B cell (primary cell): Measurements from ENCODE around the gene NOSIP. TPM values are rescaled to one million over a fixed set of nuclear protein-coding genes. Genes with fewer than 3 reads are reported as not detected.

Experiments used
- ATAC-seq: fragments of 200-7000 bp; cut with Tn5 transposase; one replicate; pipeline ENCODE4 v1.10.0; 2021; ENCODE audit warnings: low read depth, mild to moderate bottlenecking, moderate number of reproducible peaks, moderate library complexity
- CTCF ChIA-PET: fragments of 350-600 bp; sonication (Branson Sonifier 250); formaldehyde crosslinking; loops from one replicate; lab custom pipeline; 2021; ENCODE audit warnings: antibody characterized with exemption, inconsistent platforms; lab: Charles Lee
- POLR2A ChIA-PET: fragments of 350-600 bp; sonication (Branson Sonifier 250); formaldehyde crosslinking; loops from one replicate; lab custom pipeline; 2021; ENCODE audit warnings: antibody characterized with exemption; lab: Charles Lee
- DNase-seq: peaks from one replicate; pipeline ENCODE4 v3.0.0; 2013
- H2AFZ ChIP-seq: 2 replicates; pipeline ENCODE4 v1.6.1; 2012; ENCODE audit warnings: mild to moderate bottlenecking, low read depth, low read length; ENCODE audit not compliant: insufficient read depth, poor library complexity, severe bottlenecking
- H3K27ac ChIP-seq, 2 donors: 1 replicate in 1 of 2; 2 replicates in 1 of 2; pipeline ENCODE4 v1.5.1; 2012 to 2013; ENCODE audit warnings: low read length in 2 of 2, mild to moderate bottlenecking in 2 of 2, moderate library complexity in 1 of 2
- H3K27me3 ChIP-seq, 4 experiments: fragments of 200-600 bp in 1 of 4; sonication (generic) in 1 of 4; replicated peaks in 1 of 4; 1 replicate in 2 of 4; 2 replicates in 2 of 4; pipeline versions ENCODE4 v1.6.1 to v1.7.0; 2013 to 2016; ENCODE audit warnings: low read length in 3 of 4, mild to moderate bottlenecking in 2 of 4, mixed read lengths in 1 of 4, moderate library complexity in 1 of 4; ENCODE audit not compliant: insufficient read depth in 4 of 4, control insufficient read depth in 3 of 4; ENCODE audit errors: control extremely low read depth in 1 of 4
- H3K36me3 ChIP-seq, 2 experiments: replicated peaks in 1 of 2; 1 replicate in 1 of 2; 2 replicates in 1 of 2; pipeline versions ENCODE4 v1.6.1 to v1.7.1; 2013; ENCODE audit warnings: low read length in 1 of 2; ENCODE audit not compliant: insufficient read depth in 2 of 2, control insufficient read depth in 1 of 2; ENCODE audit errors: control extremely low read depth in 1 of 2, extremely low read depth in 1 of 2
- H3K4me1 ChIP-seq, 2 donors: fragments of 200-600 bp in 1 of 2; sonication (generic) in 1 of 2; 1 replicate in 1 of 2; 2 replicates in 1 of 2; pipeline versions ENCODE4 v1.5.1 to v1.6.1; 2013 to 2017; ENCODE audit warnings: low read length in 2 of 2; ENCODE audit not compliant: control insufficient read depth in 2 of 2, insufficient read depth in 2 of 2
- H3K4me2 ChIP-seq: replicated peaks from 2 replicates; pipeline ENCODE3; 2012; ENCODE audit warnings: mild to moderate bottlenecking, low read depth, low read length; ENCODE audit not compliant: poor library complexity, severe bottlenecking
- H3K4me3 ChIP-seq, 5 experiments: fragments of 200-600 bp in 1 of 5; sonication (generic) in 1 of 5; 1 replicate in 3 of 5; 2 replicates in 2 of 5; pipeline versions ENCODE4 v1.5.1 to v1.7.0; 2011 to 2016; ENCODE audit warnings: low read length in 4 of 5, mild to moderate bottlenecking in 4 of 5, low read depth in 2 of 5, control low read depth in 1 of 5, moderate library complexity in 1 of 5; ENCODE audit not compliant: insufficient read depth in 1 of 5; ENCODE audit errors: control extremely low read depth in 1 of 5, extremely low read depth in 1 of 5
- H3K79me2 ChIP-seq: fragments of 200-600 bp; sonication (generic); one replicate; pipeline ENCODE4 v1.6.0; 2016; ENCODE audit warnings: low read length; ENCODE audit not compliant: control insufficient read depth, insufficient read depth
- H3K9ac ChIP-seq: fragments of 200-600 bp; sonication (generic); 2 replicates; pipeline ENCODE4 v1.6.1; 2017; ENCODE audit warnings: mild to moderate bottlenecking, low read length, moderate library complexity
- H3K9me3 ChIP-seq, 3 donors: one replicate each; pipeline versions ENCODE4 v1.6.1 to v1.7.1; 2013; ENCODE audit warnings: low read length in 2 of 3; ENCODE audit not compliant: control insufficient read depth in 2 of 3, insufficient read depth in 1 of 3; ENCODE audit errors: control extremely low read depth in 1 of 3
- H4K20me1 ChIP-seq: 2 replicates; pipeline ENCODE4 v1.6.0; 2012; ENCODE audit warnings: mild to moderate bottlenecking, low read length; ENCODE audit not compliant: insufficient read depth, control insufficient read depth, poor library complexity, severe bottlenecking
- H3K27ac Mint-ChIP-seq: one replicate; pipeline ENCODE4 v1.8.0; 2021; ENCODE audit warnings: mixed read lengths
- H3K27me3 Mint-ChIP-seq: one replicate; pipeline ENCODE4 v1.8.0; 2021; ENCODE audit warnings: mixed read lengths
- H3K4me1 Mint-ChIP-seq: one replicate; pipeline ENCODE4 v1.8.0; 2021; ENCODE audit warnings: mixed read lengths
- H3K4me3 Mint-ChIP-seq: one replicate; pipeline ENCODE4 v1.8.0; 2021; ENCODE audit warnings: mixed read lengths
- H3K9me3 Mint-ChIP-seq: one replicate; pipeline ENCODE4 v1.8.0; 2022; ENCODE audit warnings: mixed read lengths; ENCODE audit not compliant: insufficient read depth
- EZH2 ChIP-seq: IDR thresholded peaks from 2 replicates; pipeline ENCODE4 v1.6.1; 2012; ENCODE audit warnings: borderline replicate concordance, low read depth, mild to moderate bottlenecking, moderate library complexity, low read length; ENCODE audit not compliant: insufficient read depth, poor library complexity, severe bottlenecking
- WGBS: methylation state at CpG from one replicate; pipeline ENCODE4 v1.1.5; 2013; ENCODE audit warnings: missing lambda C conversion rate; ENCODE audit not compliant: insufficient coverage; 5-methylcytosine and 5-hydroxymethylcytosine counted together
- intact Hi-C: fragments of 100-400 bp; cut with micrococcal nuclease; formaldehyde crosslinking; loops from one replicate; pipeline ENCODE4 v1.10.0; 2022
- polyA plus RNA-seq: library from polyadenylated mRNA; depleted of rRNA; stranded (reverse); fragments of >200 nt; gene quantifications from 2 replicates; pipeline ENCODE4 v1.2.3, GENCODE V29; 2012
- total RNA-seq, 2 donors: library from RNA; stranded (reverse); fragments of 120-200 nt in 1 of 2; gene quantifications; 1 replicate in 1 of 2; 2 replicates in 1 of 2; pipeline versions ENCODE4 v1.2.3 to v1.2.4, GENCODE V29; 2013 to 2022
- TF ChIP-seq, protein P1 (sequence below): fragments of 200-600 bp; IDR thresholded peaks from one replicate; pipeline ENCODE4 v1.8.0; 2022; ENCODE audit warnings: antibody characterized with exemption, mild to moderate bottlenecking

NOSIP gene
- total and polyA plus RNA-seq, 2 donors (not counting 1 experiment from before 2014, with no cell fraction given): 55.5 to 135 TPM

DNA sequence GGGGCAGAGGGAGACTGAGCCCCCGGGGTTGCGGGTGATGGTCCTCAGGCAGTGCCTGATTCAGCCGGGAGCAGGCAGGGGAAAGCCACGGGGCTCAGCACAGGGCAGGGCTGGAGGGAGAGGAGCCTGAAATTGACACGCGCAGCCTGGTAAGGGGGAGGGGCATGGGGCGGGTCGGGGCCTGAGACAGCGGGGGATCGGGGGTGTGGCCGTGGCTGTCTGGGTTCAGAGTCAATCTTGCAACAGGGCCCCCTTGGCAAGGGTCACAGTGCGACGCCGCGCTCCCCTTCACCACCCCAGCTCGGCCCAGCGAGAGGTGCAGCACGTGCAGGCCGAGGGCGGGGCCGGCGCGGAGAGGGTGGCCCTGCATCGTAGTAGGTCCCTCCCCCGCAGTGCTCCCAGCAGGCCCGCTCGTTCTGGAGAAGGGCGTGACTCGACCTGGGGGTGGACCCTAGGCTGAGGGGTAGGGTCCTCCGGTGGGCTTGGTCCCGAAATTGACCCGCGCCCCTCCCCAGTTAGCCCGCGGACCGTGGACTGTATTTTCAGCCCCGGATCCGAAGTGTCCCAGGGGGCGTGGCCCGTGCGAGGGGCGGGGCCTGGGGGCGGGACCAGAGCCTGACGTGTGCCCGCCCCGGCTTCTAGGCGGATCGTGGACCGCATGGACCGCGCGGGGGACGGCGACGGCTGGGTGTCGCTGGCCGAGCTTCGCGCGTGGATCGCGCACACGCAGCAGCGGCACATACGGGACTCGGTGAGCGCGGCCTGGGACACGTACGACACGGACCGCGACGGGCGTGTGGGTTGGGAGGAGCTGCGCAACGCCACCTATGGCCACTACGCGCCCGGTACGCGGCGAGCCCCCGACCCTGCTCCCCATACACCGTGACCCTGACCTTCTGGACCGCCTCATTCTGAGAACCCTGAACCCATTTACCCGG lies 46.5 kb downstream of the NOSIP start:
- Mint-ChIP-seq H3K27ac (peak overlapping the region; percentile 27), H3K9me3 (no peaks in the 10 kb centered on the region), H3K4me1 (peaks cover 40% of the 10 kb centered on the region), H3K27me3 (no peaks in the 10 kb centered on the region), H3K4me3 (peak overlapping the region; percentile 86)
- Histone ChIP-seq H2AFZ (peak overlapping the region; percentile 93), H3K4me1 (peaks cover 32 to 47% of the 10 kb centered on the region in 2 donors), H3K79me2 (no peaks in the 10 kb centered on the region), H3K27me3 (peaks cover 0 to 6% (median 1%) of the 10 kb centered on the region in 4 experiments), H3K27ac (no peak overlapping the region), H3K9ac (peak overlapping the region; percentile 78), H3K9me3 (no peaks in the 10 kb centered on the region), H4K20me1 (no peaks in the 10 kb centered on the region), H3K4me2 (peak overlapping the region; percentile 96), H3K36me3 (no peaks in the 10 kb centered on the region), H3K4me3 (peak overlapping the region; percentile 16 to 76 (median 61))
- ChIA-PET POLR2A (interaction anchor here (0.6 to 1.2 kb wide), 4 partner anchors 10 to 38 kb away, joined by 3 to 6 read pairs (median 4); partner anchors contain the start of gene RPS11), CTCF (interaction anchor here (0.6 to 6.2 kb wide), 14 partner anchors 13 to 212 kb away, joined by 3 to 59 read pairs (median 4); partner anchors contain the start of gene FCGRT)
- TF ChIP-seq, protein P1, sequence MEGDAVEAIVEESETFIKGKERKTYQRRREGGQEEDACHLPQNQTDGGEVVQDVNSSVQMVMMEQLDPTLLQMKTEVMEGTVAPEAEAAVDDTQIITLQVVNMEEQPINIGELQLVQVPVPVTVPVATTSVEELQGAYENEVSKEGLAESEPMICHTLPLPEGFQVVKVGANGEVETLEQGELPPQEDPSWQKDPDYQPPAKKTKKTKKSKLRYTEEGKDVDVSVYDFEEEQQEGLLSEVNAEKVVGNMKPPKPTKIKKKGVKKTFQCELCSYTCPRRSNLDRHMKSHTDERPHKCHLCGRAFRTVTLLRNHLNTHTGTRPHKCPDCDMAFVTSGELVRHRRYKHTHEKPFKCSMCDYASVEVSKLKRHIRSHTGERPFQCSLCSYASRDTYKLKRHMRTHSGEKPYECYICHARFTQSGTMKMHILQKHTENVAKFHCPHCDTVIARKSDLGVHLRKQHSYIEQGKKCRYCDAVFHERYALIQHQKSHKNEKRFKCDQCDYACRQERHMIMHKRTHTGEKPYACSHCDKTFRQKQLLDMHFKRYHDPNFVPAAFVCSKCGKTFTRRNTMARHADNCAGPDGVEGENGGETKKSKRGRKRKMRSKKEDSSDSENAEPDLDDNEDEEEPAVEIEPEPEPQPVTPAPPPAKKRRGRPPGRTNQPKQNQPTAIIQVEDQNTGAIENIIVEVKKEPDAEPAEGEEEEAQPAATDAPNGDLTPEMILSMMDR: peak; percentile 64
- no peak for TF ChIP-seq EZH2
- peak; percentile 85 for ATAC-seq
- under 1% methylated on average over 84 of the region's 87 CpGs for WGBS
- DNase-seq: peak; percentile 93
- intact Hi-C loops: no loop called here
